GM23338 (cell line): ENCODE measurements around the gene VIPAS39. TPM values are rescaled to one million over a fixed set of nuclear protein-coding genes. Genes with fewer than 3 reads are reported as not detected.

Experiments
- ATAC-seq: fragments of 200-7000 bp; cut with Tn5 transposase; 3 replicates; pipeline ENCODE4 v1.9.1; 2020
- DNase-seq: peaks from one replicate; pipeline ENCODE4 v3.0.0-alpha.2; 2015; ENCODE audit warnings: low spot score
- H2AFZ ChIP-seq: fragments of 200-600 bp; sonication (generic); 2 replicates; pipeline ENCODE4 v1.8.0; 2016; ENCODE audit warnings: antibody characterized with exemption, mild to moderate bottlenecking, moderate library complexity
- H3F3A ChIP-seq: fragments of 200-600 bp; sonication (generic); replicated peaks from 2 replicates; pipeline ENCODE4 v1.8.0; 2017; ENCODE audit warnings: antibody characterized with exemption, mixed run types, low read depth
- H3K27ac ChIP-seq: fragments of 200-600 bp; sonication (generic); 2 replicates; pipeline ENCODE4 v1.6.1; 2016; ENCODE audit warnings: low read depth
- H3K27me3 ChIP-seq: fragments of 200-600 bp; sonication (generic); 2 replicates; pipeline ENCODE4 v1.8.0; 2016; ENCODE audit warnings: mild to moderate bottlenecking, mixed run types, moderate library complexity; ENCODE audit not compliant: insufficient read depth
- H3K36me3 ChIP-seq: fragments of 200-600 bp; sonication (generic); 2 replicates; pipeline ENCODE4 v1.8.0; 2016; ENCODE audit warnings: mild to moderate bottlenecking; ENCODE audit not compliant: insufficient read depth
- H3K4me1 ChIP-seq: fragments of 200-600 bp; sonication (generic); 2 replicates; pipeline ENCODE4 v1.8.0; 2016; ENCODE audit warnings: mild to moderate bottlenecking, moderate library complexity; ENCODE audit not compliant: insufficient read depth
- H3K4me2 ChIP-seq: fragments of 200-600 bp; sonication (generic); 2 replicates; pipeline ENCODE4 v1.7.1; 2017; ENCODE audit warnings: mixed run types
- H3K4me3 ChIP-seq: fragments of 200-600 bp; sonication (generic); 2 replicates; pipeline ENCODE4 v1.6.1; 2016; ENCODE audit warnings: mixed run types
- H3K79me2 ChIP-seq: fragments of 200-600 bp; sonication (generic); replicated peaks from 2 replicates; pipeline ENCODE4 v1.8.0; 2017; ENCODE audit warnings: mild to moderate bottlenecking; ENCODE audit not compliant: insufficient read depth
- H3K9me2 ChIP-seq: fragments of 200-600 bp; sonication (generic); 2 replicates; pipeline ENCODE4 v1.8.0; 2017; ENCODE audit not compliant: insufficient read depth
- H4K20me1 ChIP-seq: fragments of 200-600 bp; sonication (generic); replicated peaks from 2 replicates; pipeline ENCODE4 v1.8.0; 2017; ENCODE audit warnings: mild to moderate bottlenecking; ENCODE audit not compliant: insufficient read depth
- H3K27ac Mint-ChIP-seq: 2 replicates; pipeline ENCODE4 v1.8.0; 2020; ENCODE audit warnings: inconsistent platforms, mild to moderate bottlenecking, moderate library complexity, mixed read lengths
- H3K27me3 Mint-ChIP-seq: 3 replicates; pipeline ENCODE4 v1.8.0; 2022; ENCODE audit warnings: low read depth, mild to moderate bottlenecking, moderate library complexity, mixed read lengths, inconsistent platforms; ENCODE audit not compliant: insufficient read depth, poor library complexity
- H3K36me3 Mint-ChIP-seq: 3 replicates; pipeline ENCODE4 v1.8.0; 2021; ENCODE audit warnings: low read depth, mild to moderate bottlenecking, inconsistent platforms, moderate library complexity, mixed read lengths
- H3K4me1 Mint-ChIP-seq: 3 replicates; pipeline ENCODE4 v1.8.0; 2020; ENCODE audit warnings: mild to moderate bottlenecking, inconsistent platforms, mixed read lengths
- H3K4me3 Mint-ChIP-seq: 3 replicates; pipeline ENCODE4 v1.8.0; 2021; ENCODE audit warnings: moderate library complexity, mild to moderate bottlenecking, inconsistent platforms, mixed read lengths
- H3K9me3 Mint-ChIP-seq: 3 replicates; pipeline ENCODE4 v1.8.0; 2020; ENCODE audit warnings: moderate library complexity, mild to moderate bottlenecking, inconsistent platforms, mixed read lengths
- CREB1 ChIP-seq: fragments of 250-450 bp; sonication (Bioruptor Pico); IDR thresholded peaks from 2 replicates; pipeline ENCODE4 v1.5.0; 2020; ENCODE audit warnings: low read depth, mild to moderate bottlenecking, moderate library complexity
- CTCF ChIP-seq, 2 experiments: fragments of 200-600 bp in 1 of 2; sonication (generic) in 1 of 2; conservative IDR thresholded peaks; 2 replicates each; pipeline versions ENCODE4 v1.5.1 to v1.6.1; 2016 to 2017; ENCODE audit warnings: antibody characterized with exemption in 2 of 2, low read depth in 2 of 2, mild to moderate bottlenecking in 2 of 2, moderate library complexity in 1 of 2
- ETS1 ChIP-seq: IDR thresholded peaks from 2 replicates; pipeline ENCODE4 v1.6.1; 2016; ENCODE audit warnings: antibody characterized with exemption
- EZH2phosphoT487 ChIP-seq: fragments of 200-600 bp; sonication (generic); IDR thresholded peaks from one replicate; pipeline ENCODE4 v1.8.1; 2018; ENCODE audit warnings: antibody characterized with exemption; ENCODE audit not compliant: unreplicated experiment
- JUNB ChIP-seq: IDR thresholded peaks from one replicate; pipeline ENCODE4 v1.6.1; 2016; ENCODE audit warnings: antibody characterized with exemption; ENCODE audit not compliant: unreplicated experiment
- NANOG ChIP-seq: IDR thresholded peaks from 2 replicates; pipeline ENCODE4 v1.6.1; 2016; ENCODE audit warnings: antibody characterized with exemption, borderline replicate concordance
- REST ChIP-seq: IDR thresholded peaks from one replicate; pipeline ENCODE4 v1.6.1; 2018; ENCODE audit warnings: antibody characterized with exemption; ENCODE audit not compliant: unreplicated experiment
- ZNF114 ChIP-seq: fragments of 250-450 bp; sonication (Bioruptor Pico); IDR thresholded peaks from 2 replicates; pipeline ENCODE4 v1.5.0; 2020; ENCODE audit warnings: mild to moderate bottlenecking, moderate library complexity
- ZNF331 ChIP-seq: fragments of 250-450 bp; sonication (Bioruptor Pico); IDR thresholded peaks from 2 replicates; pipeline ENCODE4 v1.5.0; 2020; ENCODE audit warnings: low read depth, mild to moderate bottlenecking, moderate library complexity
- ZNF462 ChIP-seq: fragments of 250-450 bp; sonication (Bioruptor Pico); IDR thresholded peaks from 2 replicates; pipeline ENCODE4 v1.5.0; 2020; ENCODE audit warnings: mild to moderate bottlenecking, moderate library complexity
- polyA plus RNA-seq: library from polyadenylated mRNA; unstranded; fragments of >200 nt; fragmentation: Nextera tagmentation; extraction: Ambion mirVana; gene quantifications from 2 replicates; pipeline ENCODE4 v1.2.1, GENCODE V29; 2016
- total RNA-seq: library from RNA; depleted of rRNA; stranded (reverse); fragments of >200 nt; shearing (Covaris generic); gene quantifications from 2 replicates; pipeline ENCODE4 v1.2.3, GENCODE V29; 2014

VIPAS39 gene
- total and polyA plus RNA-seq, 2 experiments from 2014 or later = 9.4 to 21.8 TPM

GRCh38 chr14:77489041-77489440 lies 31.6 kb upstream of the VIPAS39 start (continued):
- TF ChIP-seq CTCF (conservative IDR thresholded peaks at IDR 0.05; ENCODE audit: low read depth in 2 of 2) = no peak
- TF ChIP-seq CREB1 (CRISPR knock-in tag) = no peak
- no peak for TF ChIP-seq ZNF331
- TF ChIP-seq EZH2phosphoT487 = no peak
- no peak for TF ChIP-seq NANOG
- no peak for TF ChIP-seq REST

GRCh38 chr14:77488558-77488957 lies 31.2 kb upstream of the VIPAS39 start:
- H3K27ac ChIP-seq = no peak overlapping the region
- Mint-ChIP-seq H3K27me3 (peaks cover 6% of the 10 kb centered on the region), H3K9me3 (no peaks in the 10 kb centered on the region), H3K36me3 (no peaks in the 10 kb centered on the region), H3K4me1 (no peaks in the 10 kb centered on the region), H3K27ac (no peak overlapping the region), H3K4me3 (no peak overlapping the region)
- H3K9me2 ChIP-seq = no peaks in the 10 kb centered on the region
- no peak overlapping the region for H3K4me2 ChIP-seq
- no peak overlapping the region for H2AFZ ChIP-seq
- H3K4me1 ChIP-seq = no peaks in the 10 kb centered on the region
- DNase-seq (no peak), ATAC-seq (no peak)
- no peaks in the 10 kb centered on the region for H3F3A ChIP-seq
- H3K36me3 ChIP-seq = no peaks in the 10 kb centered on the region
- no peaks in the 10 kb centered on the region for H4K20me1 ChIP-seq
- H3K79me2 ChIP-seq = no peaks in the 10 kb centered on the region
- no peak overlapping the region for H3K4me3 ChIP-seq
- no peaks in the 10 kb centered on the region for H3K27me3 ChIP-seq
- TF ChIP-seq ETS1 = no peak
- TF ChIP-seq CTCF (conservative IDR thresholded peaks at IDR 0.05; ENCODE audit: low read depth in 2 of 2) = no peak
- TF ChIP-seq CREB1 (CRISPR knock-in tag) = no peak
- TF ChIP-seq ZNF114 (CRISPR knock-in tag) = no peak
- no peak for TF ChIP-seq ZNF462 (CRISPR knock-in tag)
- no peak for TF ChIP-seq NANOG
- no peak for TF ChIP-seq JUNB
- no peak for TF ChIP-seq EZH2phosphoT487
